Neural cell (in vitro differentiated cells): ENCODE measurements around the gene FHOD3. TPM values are rescaled to one million over a fixed set of nuclear protein-coding genes. Genes with fewer than 3 reads are reported as not detected.

ENCODE experiments used
- H2AFZ ChIP-seq: fragments of 200-600, 300-800 bp; sonication (generic), shearing (Covaris generic); 2 replicates; pipeline ENCODE4 v1.6.0; 2014; ENCODE audit warnings: low read depth, mild to moderate bottlenecking, antibody characterized with exemption, low read length, moderate library complexity
- H3F3A ChIP-seq: fragments of 200-600 bp; shearing (Covaris generic); 2 replicates; pipeline ENCODE4 v1.6.1; 2016; ENCODE audit warnings: mild to moderate bottlenecking, moderate library complexity, mixed read lengths, antibody characterized with exemption, low read length; ENCODE audit not compliant: insufficient read depth, poor library complexity, severe bottlenecking
- H3K27ac ChIP-seq: fragments of 200-600, 300-800 bp; sonication (generic), shearing (Covaris generic); 2 replicates; pipeline ENCODE4 v1.5.1; 2014; ENCODE audit warnings: mild to moderate bottlenecking, low read length, moderate library complexity
- H3K27me3 ChIP-seq: fragments of 300-800, 200-600 bp; sonication (generic), shearing (Covaris generic); 2 replicates; pipeline ENCODE4 v1.6.0; 2014; ENCODE audit warnings: mild to moderate bottlenecking, low read depth, low read length, moderate library complexity; ENCODE audit not compliant: insufficient read depth
- H3K36me3 ChIP-seq: fragments of 300-800, 200-600 bp; sonication (generic), shearing (Covaris generic); 2 replicates; pipeline ENCODE4 v1.5.1; 2014; ENCODE audit warnings: mild to moderate bottlenecking, antibody characterized with exemption, low read length, moderate library complexity; ENCODE audit not compliant: insufficient read depth
- H3K4me2 ChIP-seq: fragments of 300-800, 200-600 bp; sonication (generic), shearing (Covaris generic); 2 replicates; pipeline ENCODE4 v1.6.0; 2014; ENCODE audit warnings: mild to moderate bottlenecking, low read length
- H3K4me3 ChIP-seq: fragments of 300-800, 200-600 bp; sonication (generic), shearing (Covaris generic); 2 replicates; pipeline ENCODE4 v1.5.1; 2014; ENCODE audit warnings: mild to moderate bottlenecking, low read length, moderate library complexity
- H3K79me2 ChIP-seq: fragments of 200-600 bp; shearing (Covaris generic); replicated peaks from 2 replicates; pipeline ENCODE4 v1.6.0; 2014; ENCODE audit warnings: mild to moderate bottlenecking, low read length, moderate library complexity; ENCODE audit not compliant: insufficient read depth
- H3K9ac ChIP-seq: fragments of 300-800, 200-600 bp; sonication (generic), shearing (Covaris generic); 2 replicates; pipeline ENCODE4 v1.6.1; 2016; ENCODE audit warnings: mild to moderate bottlenecking, low read length, mixed read lengths
- H3K9me2 ChIP-seq: fragments of 200-600 bp; shearing (Covaris generic); 2 replicates; pipeline ENCODE4 v1.6.1; 2016; ENCODE audit warnings: mild to moderate bottlenecking, low read length, mixed read lengths; ENCODE audit not compliant: insufficient read depth
- H3K9me3 ChIP-seq: fragments of 200-600, 300-800 bp; sonication (generic), shearing (Covaris generic); 2 replicates; pipeline ENCODE4 v1.6.1; 2016; ENCODE audit warnings: mild to moderate bottlenecking, mixed run types, low read length, moderate library complexity, mixed read lengths
- H4K20me1 ChIP-seq: fragments of 200-600 bp; shearing (Covaris generic); 2 replicates; pipeline ENCODE4 v1.6.1; 2016; ENCODE audit warnings: mild to moderate bottlenecking, mixed run types; ENCODE audit not compliant: insufficient read depth
- EP300 ChIP-seq: fragments of 450-650 bp; conservative IDR thresholded peaks from 2 replicates; pipeline ENCODE4 v1.6.1; 2014; ENCODE audit warnings: antibody characterized with exemption, mild to moderate bottlenecking, moderate library complexity; ENCODE audit not compliant: poor library complexity, severe bottlenecking
- EZH2 ChIP-seq: fragments of 200-600, 300-800 bp; shearing (Covaris generic), sonication (generic); IDR thresholded peaks from 2 replicates; pipeline ENCODE4 v1.6.1; 2014; ENCODE audit warnings: antibody characterized with exemption, low read length, borderline replicate concordance, mild to moderate bottlenecking; ENCODE audit not compliant: insufficient read depth, poor library complexity, severe bottlenecking
- MXI1 ChIP-seq: fragments of 450-650 bp; conservative IDR thresholded peaks from 2 replicates; pipeline ENCODE4 v1.6.1; 2014; ENCODE audit warnings: antibody characterized with exemption, mild to moderate bottlenecking; ENCODE audit not compliant: poor library complexity, severe bottlenecking
- POLR2AphosphoS5 ChIP-seq: IDR thresholded peaks from 2 replicates; pipeline ENCODE4 v1.6.1; 2012
- RAD21 ChIP-seq: fragments of 450-650 bp; conservative IDR thresholded peaks from 2 replicates; pipeline ENCODE4 v1.6.1; 2014; ENCODE audit warnings: antibody characterized with exemption, mild to moderate bottlenecking, moderate library complexity
- SMC3 ChIP-seq: fragments of 450-650 bp; conservative IDR thresholded peaks from 2 replicates; pipeline ENCODE4 v1.6.1; 2014; ENCODE audit warnings: antibody characterized with exemption, mild to moderate bottlenecking, moderate library complexity; ENCODE audit not compliant: poor library complexity
- TAF1 ChIP-seq: IDR thresholded peaks from 2 replicates; pipeline ENCODE4 v1.6.1; 2012; ENCODE audit warnings: low read depth
- polyA plus RNA-seq: library from polyadenylated mRNA; depleted of rRNA; stranded (reverse); fragments of >200 nt; gene quantifications from 2 replicates; pipeline ENCODE4 v1.2.3, GENCODE V29; 2014
- TF ChIP-seq, protein P1 (sequence below): IDR thresholded peaks from 2 replicates; pipeline ENCODE4 v1.6.1; 2012; ENCODE audit warnings: borderline replicate concordance
- TF ChIP-seq, protein P2 (sequence below): fragments of 450-650 bp; IDR thresholded peaks from 2 replicates; pipeline ENCODE4 v1.5.1; 2014; ENCODE audit warnings: antibody characterized with exemption, mild to moderate bottlenecking, moderate library complexity; ENCODE audit not compliant: poor library complexity, severe bottlenecking

FHOD3 gene
- polyA plus RNA-seq, 1 donor from 2014 or later, result 19.4 TPM

DNA sequence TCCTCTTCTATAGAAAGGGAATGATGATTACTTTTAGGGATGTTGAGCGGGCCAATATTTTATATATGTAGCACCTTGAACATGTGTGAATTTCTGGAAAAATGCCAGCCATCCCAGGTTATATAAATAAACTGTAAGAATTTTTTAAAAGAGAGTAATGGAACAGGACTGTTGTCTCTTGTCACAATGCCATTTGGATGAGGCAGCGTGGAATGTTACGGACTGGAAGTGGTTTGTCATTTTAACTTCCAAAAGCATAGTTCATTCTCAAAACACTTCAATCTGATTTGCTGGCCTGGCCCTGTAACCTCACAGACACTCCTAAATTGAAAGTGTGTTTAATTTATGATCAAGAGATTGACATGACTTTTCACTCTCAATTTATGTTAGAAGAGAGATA is 460.5 kb downstream of the FHOD3 start:
- no peaks in the 10 kb centered on the region for H3K27me3 ChIP-seq
- no peaks in the 10 kb centered on the region for H3F3A ChIP-seq
- no peaks in the 10 kb centered on the region for H3K36me3 ChIP-seq
- no peaks in the 10 kb centered on the region for H4K20me1 ChIP-seq
- no peak overlapping the region for H3K27ac ChIP-seq
- no peak overlapping the region for H3K9ac ChIP-seq
- no peak overlapping the region for H3K4me3 ChIP-seq
- no peaks in the 10 kb centered on the region for H3K9me2 ChIP-seq
- TF ChIP-seq MXI1 (no peak), TAF1 (no peak), RAD21 (no peak), POLR2AphosphoS5 (no peak), EP300 (no peak), EZH2 (no peak), SMC3 (no peak)
- TF ChIP-seq, protein P1, sequence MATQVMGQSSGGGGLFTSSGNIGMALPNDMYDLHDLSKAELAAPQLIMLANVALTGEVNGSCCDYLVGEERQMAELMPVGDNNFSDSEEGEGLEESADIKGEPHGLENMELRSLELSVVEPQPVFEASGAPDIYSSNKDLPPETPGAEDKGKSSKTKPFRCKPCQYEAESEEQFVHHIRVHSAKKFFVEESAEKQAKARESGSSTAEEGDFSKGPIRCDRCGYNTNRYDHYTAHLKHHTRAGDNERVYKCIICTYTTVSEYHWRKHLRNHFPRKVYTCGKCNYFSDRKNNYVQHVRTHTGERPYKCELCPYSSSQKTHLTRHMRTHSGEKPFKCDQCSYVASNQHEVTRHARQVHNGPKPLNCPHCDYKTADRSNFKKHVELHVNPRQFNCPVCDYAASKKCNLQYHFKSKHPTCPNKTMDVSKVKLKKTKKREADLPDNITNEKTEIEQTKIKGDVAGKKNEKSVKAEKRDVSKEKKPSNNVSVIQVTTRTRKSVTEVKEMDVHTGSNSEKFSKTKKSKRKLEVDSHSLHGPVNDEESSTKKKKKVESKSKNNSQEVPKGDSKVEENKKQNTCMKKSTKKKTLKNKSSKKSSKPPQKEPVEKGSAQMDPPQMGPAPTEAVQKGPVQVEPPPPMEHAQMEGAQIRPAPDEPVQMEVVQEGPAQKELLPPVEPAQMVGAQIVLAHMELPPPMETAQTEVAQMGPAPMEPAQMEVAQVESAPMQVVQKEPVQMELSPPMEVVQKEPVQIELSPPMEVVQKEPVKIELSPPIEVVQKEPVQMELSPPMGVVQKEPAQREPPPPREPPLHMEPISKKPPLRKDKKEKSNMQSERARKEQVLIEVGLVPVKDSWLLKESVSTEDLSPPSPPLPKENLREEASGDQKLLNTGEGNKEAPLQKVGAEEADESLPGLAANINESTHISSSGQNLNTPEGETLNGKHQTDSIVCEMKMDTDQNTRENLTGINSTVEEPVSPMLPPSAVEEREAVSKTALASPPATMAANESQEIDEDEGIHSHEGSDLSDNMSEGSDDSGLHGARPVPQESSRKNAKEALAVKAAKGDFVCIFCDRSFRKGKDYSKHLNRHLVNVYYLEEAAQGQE, result no peak
- TF ChIP-seq, protein P2, sequence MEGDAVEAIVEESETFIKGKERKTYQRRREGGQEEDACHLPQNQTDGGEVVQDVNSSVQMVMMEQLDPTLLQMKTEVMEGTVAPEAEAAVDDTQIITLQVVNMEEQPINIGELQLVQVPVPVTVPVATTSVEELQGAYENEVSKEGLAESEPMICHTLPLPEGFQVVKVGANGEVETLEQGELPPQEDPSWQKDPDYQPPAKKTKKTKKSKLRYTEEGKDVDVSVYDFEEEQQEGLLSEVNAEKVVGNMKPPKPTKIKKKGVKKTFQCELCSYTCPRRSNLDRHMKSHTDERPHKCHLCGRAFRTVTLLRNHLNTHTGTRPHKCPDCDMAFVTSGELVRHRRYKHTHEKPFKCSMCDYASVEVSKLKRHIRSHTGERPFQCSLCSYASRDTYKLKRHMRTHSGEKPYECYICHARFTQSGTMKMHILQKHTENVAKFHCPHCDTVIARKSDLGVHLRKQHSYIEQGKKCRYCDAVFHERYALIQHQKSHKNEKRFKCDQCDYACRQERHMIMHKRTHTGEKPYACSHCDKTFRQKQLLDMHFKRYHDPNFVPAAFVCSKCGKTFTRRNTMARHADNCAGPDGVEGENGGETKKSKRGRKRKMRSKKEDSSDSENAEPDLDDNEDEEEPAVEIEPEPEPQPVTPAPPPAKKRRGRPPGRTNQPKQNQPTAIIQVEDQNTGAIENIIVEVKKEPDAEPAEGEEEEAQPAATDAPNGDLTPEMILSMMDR, result no peak
- no peak overlapping the region for H3K4me2 ChIP-seq
- H3K79me2 ChIP-seq, result no peaks in the 10 kb centered on the region
- H2AFZ ChIP-seq, result no peak overlapping the region
- H3K9me3 ChIP-seq, result no peaks in the 10 kb centered on the region

DNA sequence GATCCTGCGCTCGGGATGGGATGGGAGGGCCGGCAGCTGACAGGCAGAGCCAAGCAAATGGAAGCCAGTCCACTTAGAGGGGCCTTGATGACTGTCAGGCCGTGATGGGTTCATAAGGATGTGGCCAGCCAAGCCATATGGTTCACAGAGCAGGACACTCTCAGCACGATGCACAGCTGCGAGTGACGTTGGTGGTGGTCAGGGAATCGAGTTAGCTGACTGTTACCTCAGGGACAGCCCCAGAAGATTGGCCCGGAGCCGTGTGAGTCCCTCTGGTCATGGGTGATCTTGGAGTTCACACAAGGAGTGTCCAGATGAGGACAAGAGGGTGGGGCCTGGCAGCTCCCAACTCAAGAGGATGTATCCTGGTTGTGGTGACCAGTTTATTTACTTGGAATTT is 461.1 kb downstream of the FHOD3 start:
- Histone ChIP-seq H3K9me3 (no peaks in the 10 kb centered on the region), H3F3A (no peaks in the 10 kb centered on the region), H3K4me2 (no peak overlapping the region), H3K4me3 (no peak overlapping the region), H3K27me3 (no peaks in the 10 kb centered on the region), H4K20me1 (no peaks in the 10 kb centered on the region), H2AFZ (no peak overlapping the region), H3K9me2 (no peaks in the 10 kb centered on the region), H3K79me2 (no peaks in the 10 kb centered on the region), H3K9ac (no peak overlapping the region), H3K27ac (no peak overlapping the region), H3K36me3 (no peaks in the 10 kb centered on the region)
- TF ChIP-seq EP300 (no peak), TAF1 (no peak), MXI1 (no peak), POLR2AphosphoS5 (no peak)
- TF ChIP-seq, protein P2, result no peak
